Thymus (tissue), 11 donors: ENCODE data around the gene SLC52A3. TPM values are rescaled to one million over a fixed set of nuclear protein-coding genes. Genes with fewer than 3 reads are reported as not detected.
"Not testable (repeated sequence)": the region's sequence is repeated elsewhere in the genome, so short reads cannot be mapped to it uniquely, and the experiment has no call there.

Experiments used
- DNase-seq, 9 donors: peaks; one replicate each; pipeline ENCODE4 v3.0.0-alpha.2; 2013; ENCODE audit warnings: low spot score in 9 of 9, low read depth in 6 of 9, missing footprints in 1 of 9
- H3K27ac ChIP-seq, 2 donors: one replicate each; pipeline ENCODE4 v1.5.1; 2013; ENCODE audit warnings: control low read depth in 1 of 2, low read depth in 1 of 2, low read length in 1 of 2, mild to moderate bottlenecking in 1 of 2, moderate library complexity in 1 of 2
- H3K27me3 ChIP-seq, 2 donors: one replicate each; pipeline ENCODE4 v1.5.1; 2013; ENCODE audit warnings: low read length in 1 of 2; ENCODE audit not compliant: control insufficient read depth in 2 of 2, insufficient read depth in 1 of 2
- H3K36me3 ChIP-seq, 2 donors: one replicate each; pipeline ENCODE4 v1.5.1; 2013; ENCODE audit warnings: low read length in 1 of 2, mild to moderate bottlenecking in 1 of 2, moderate library complexity in 1 of 2; ENCODE audit not compliant: control insufficient read depth in 2 of 2, insufficient read depth in 2 of 2
- H3K4me1 ChIP-seq, 2 donors: one replicate each; pipeline ENCODE4 v1.5.1; 2013; ENCODE audit warnings: low read length in 2 of 2; ENCODE audit not compliant: control insufficient read depth in 2 of 2, insufficient read depth in 2 of 2
- H3K4me3 ChIP-seq, 2 donors: one replicate each; pipeline ENCODE4 v1.5.1; 2013; ENCODE audit warnings: low read length in 2 of 2, control low read depth in 1 of 2, mild to moderate bottlenecking in 1 of 2
- H3K9me3 ChIP-seq, 2 donors: one replicate each; pipeline ENCODE4 v1.5.1; 2013; ENCODE audit warnings: low read length in 1 of 2, mild to moderate bottlenecking in 1 of 2; ENCODE audit not compliant: control insufficient read depth in 2 of 2, insufficient read depth in 1 of 2
- WGBS: extraction: QIAGEN DNeasy Blood & Tissue Kit; methylation state at CpG from one replicate; pipeline ENCODE4 v1.1.7; 2013; 5-methylcytosine and 5-hydroxymethylcytosine counted together
- polyA plus RNA-seq: library from polyadenylated mRNA; stranded (reverse); fragments of 200-250 nt; gene quantifications from one replicate; pipeline ENCODE4 v1.2.3, GENCODE V29; 2013
- total RNA-seq: library from RNA; stranded (reverse); fragments of 120-200 nt; gene quantifications from one replicate; pipeline ENCODE4 v1.2.4, GENCODE V29; 2013
- donor health status: healthy.

SLC52A3 gene
- total and polyA plus RNA-seq, 2 donors = 0.05 to 0.37 TPM

DNA sequence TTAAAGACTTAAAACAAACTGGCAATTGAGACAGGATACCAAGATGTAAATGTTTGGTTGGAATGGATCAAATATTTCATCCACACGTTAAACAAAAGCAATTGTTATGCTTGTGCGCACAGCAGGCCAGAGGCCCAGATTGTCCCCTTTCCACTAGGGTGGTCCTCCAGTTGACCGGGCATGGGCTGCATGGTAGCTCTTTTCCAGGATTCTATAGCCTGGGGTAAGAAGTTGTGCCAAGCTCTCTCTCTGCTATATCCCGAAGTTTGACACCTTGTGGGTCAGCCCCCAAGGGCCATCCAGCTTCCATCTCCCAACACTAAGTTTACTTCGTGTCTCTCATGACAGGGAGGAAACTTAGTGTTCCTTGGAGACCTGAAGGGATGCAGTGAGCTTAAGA is 30.4 kb upstream of the SLC52A3 start:
- not testable (repeated sequence) for H3K27ac ChIP-seq, H3K36me3 ChIP-seq, H3K4me3 ChIP-seq, H3K9me3 ChIP-seq, H3K27me3 ChIP-seq, H3K4me1 ChIP-seq, DNase-seq
- 88% methylated on average over 5 of the region's 5 CpGs for WGBS

DNA sequence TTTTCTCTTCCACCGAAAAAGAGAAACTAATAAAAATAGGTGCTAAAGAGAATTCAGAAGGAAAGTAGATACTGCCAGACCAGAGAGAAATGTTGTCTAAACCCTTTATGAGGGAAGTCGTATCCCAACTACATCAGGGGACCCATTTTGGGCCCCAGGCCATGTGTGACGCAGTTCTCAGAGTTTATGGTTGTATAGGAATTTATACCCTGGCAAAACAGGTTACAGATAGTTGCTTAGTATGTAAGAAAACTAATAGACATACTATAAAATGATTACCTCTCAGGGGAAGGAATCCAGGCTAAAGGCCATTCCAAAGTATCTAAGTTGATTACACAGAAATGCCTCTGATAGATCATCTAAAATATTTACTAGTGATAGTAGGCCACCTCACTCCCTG is 28.6 kb upstream of the SLC52A3 start:
- WGBS = 95% methylated on average over 3 of the region's 3 CpGs
- Histone ChIP-seq H3K36me3 (no peaks in the 10 kb centered on the region), H3K4me3 (no peak overlapping the region), H3K4me1 (no peaks in the 10 kb centered on the region), H3K9me3 (peaks cover 0 to 5% of the 10 kb centered on the region in 2 donors), H3K27ac (no peak overlapping the region), H3K27me3 (no peaks in the 10 kb centered on the region)
- no peak for DNase-seq

DNA sequence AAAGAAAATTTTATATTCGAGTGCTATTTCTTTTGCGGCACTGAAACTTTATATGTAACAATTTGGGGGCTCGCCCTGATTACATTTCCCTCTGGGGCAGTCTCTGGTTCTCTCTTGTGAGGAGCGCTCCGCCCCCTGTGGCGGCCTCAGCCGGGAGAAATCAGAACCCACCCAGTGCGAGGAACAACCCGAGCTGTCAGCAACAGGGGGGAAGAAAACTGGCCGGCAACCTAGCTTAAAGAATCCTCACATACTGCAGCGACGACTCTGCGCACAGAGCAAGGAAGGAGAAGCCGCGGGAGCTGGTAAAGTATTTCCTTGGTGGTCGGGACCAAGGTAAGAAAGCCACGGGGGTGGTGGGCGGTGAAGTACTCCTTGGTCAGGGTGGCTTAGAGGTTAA is 23.9 kb upstream of the SLC52A3 start:
- WGBS = 97% methylated on average over 18 of the region's 18 CpGs
- Histone ChIP-seq H3K4me1 (no peaks in the 10 kb centered on the region), H3K36me3 (no peaks in the 10 kb centered on the region), H3K9me3 (peaks cover 0 to 11% of the 10 kb centered on the region in 2 donors), H3K27ac (no peak overlapping the region), H3K27me3 (no peaks in the 10 kb centered on the region), H3K4me3 (no peak overlapping the region)
- DNase-seq = no peak

DNA sequence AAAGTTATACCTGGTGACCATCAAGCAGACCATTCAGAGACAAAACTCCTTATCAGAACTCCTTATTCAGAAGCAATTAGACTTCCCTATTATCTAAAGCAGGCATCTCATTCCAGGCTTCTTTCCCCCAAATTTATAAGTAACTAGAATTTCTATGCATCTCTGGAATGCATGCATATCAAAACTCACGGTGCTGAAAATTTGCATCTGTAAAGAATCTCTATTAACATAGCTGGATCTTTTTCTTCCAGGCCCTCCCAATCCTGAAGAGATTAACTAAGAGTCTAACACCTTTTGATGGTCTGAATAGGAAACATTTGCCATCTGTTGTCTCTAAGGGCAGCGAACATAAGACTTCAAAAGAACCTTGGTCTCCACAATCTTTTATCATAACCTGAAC is 22.8 kb upstream of the SLC52A3 start:
- WGBS = 72% methylated on average over 2 of the region's 2 CpGs
- Histone ChIP-seq H3K36me3 (no peaks in the 10 kb centered on the region), H3K9me3 (peaks cover 0 to 11% of the 10 kb centered on the region in 2 donors), H3K27me3 (no peaks in the 10 kb centered on the region), H3K4me1 (no peaks in the 10 kb centered on the region), H3K4me3 (no peak overlapping the region), H3K27ac (no peak overlapping the region)
- DNase-seq = no peak

DNA sequence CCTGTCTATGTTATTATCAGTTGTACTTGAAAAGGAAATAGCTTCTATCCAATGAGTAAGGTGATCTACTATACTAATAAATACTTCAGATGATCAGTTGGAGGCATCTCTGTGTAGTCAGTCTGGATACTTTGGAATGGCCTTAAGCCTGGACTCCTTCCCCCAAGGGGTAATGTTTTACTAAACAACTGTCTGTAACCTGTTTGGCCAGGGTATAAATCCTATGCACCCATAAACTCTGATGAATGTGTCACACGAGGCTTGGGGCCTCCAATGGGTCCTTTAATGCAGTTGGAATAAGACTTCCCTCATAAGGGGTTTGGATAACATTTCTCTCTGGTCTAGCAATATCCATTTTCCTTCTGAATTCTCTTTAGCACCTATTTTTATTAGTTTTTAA is 19.5 kb upstream of the SLC52A3 start:
- no peak for DNase-seq
- Histone ChIP-seq H3K4me1 (no peaks in the 10 kb centered on the region), H3K4me3 (no peak overlapping the region), H3K9me3 (peaks cover 0 to 15% of the 10 kb centered on the region in 2 donors), H3K27me3 (no peaks in the 10 kb centered on the region), H3K27ac (no peak overlapping the region), H3K36me3 (no peaks in the 10 kb centered on the region)
- 67% methylated on average over 1 of the region's 1 CpG for WGBS

DNA sequence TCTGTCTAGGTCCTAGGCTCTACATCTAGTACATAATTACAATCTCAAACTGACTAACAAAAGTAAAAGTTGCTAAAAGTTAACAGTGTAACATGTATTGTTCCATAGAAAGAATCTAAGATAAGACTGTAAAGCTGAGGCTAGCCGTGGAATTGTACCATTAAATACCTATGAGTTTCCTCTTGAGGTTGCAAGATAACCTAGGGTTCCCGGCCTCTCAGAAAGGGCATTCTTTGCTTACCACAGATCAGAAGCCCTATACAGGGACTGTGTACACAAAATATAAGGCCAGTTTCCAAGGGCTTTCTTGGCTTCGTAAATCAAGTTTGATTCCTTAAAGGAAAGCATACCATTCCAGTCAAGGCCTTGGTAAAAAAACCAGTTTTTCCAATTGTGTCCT is 11.5 kb upstream of the SLC52A3 start:
- no peaks in the 10 kb centered on the region for H3K27me3 ChIP-seq
- no peaks in the 10 kb centered on the region for H3K36me3 ChIP-seq
- H3K4me1 ChIP-seq = no peaks in the 10 kb centered on the region
- H3K4me3 ChIP-seq = no peak overlapping the region
- 96% methylated on average over 3 of the region's 3 CpGs for WGBS
- DNase-seq = no peak
- no peaks in the 10 kb centered on the region for H3K9me3 ChIP-seq
- no peak overlapping the region for H3K27ac ChIP-seq

DNA sequence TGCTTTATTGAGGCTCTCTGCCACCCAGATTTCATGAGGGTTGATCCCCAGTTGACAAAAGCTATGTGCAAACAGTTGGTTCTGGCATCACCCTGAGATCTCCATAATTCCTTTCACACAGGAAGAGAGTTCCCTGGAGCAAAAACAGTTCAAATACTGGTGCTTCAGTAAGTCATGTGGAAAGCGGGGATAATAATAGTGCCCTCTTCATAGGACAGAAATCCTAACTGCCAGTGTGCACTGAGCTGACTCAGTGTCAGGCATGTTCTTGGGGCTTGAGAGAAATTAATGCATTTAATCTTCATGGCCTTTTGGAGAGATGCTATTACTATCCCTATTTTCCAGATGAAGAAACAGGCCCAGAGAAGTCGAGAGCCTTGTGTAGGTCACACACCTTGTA is 7.9 kb upstream of the SLC52A3 start:
- DNase-seq = no peak
- H3K4me1 ChIP-seq = no peaks in the 10 kb centered on the region
- H3K27ac ChIP-seq = no peak overlapping the region
- WGBS = 94% methylated on average over 2 of the region's 2 CpGs
- no peaks in the 10 kb centered on the region for H3K9me3 ChIP-seq
- H3K27me3 ChIP-seq = no peaks in the 10 kb centered on the region
- H3K4me3 ChIP-seq = no peak overlapping the region
- H3K36me3 ChIP-seq = no peaks in the 10 kb centered on the region

DNA sequence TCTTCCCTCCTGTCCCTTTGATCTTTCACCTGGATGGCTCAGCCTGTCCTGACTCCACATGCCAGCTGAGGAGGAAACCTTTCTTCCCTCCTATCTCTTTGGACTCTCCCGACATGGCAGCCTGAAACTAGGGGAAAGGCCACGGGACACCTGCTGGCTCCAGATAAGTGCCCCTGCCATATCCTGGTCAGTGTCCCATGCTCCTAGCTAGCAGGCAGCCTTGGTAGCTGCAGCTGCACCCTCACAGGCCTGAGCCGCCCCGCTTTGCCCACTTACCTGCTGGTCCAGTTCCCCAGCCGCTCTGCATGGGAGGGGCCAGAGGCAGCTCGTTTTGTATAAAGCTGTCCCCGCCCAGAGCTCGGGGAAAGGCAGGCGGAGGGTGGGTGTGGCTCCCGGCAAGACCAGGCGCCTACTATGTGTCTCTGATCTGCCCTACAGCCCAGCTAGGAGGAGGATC is 7.4 kb upstream of the SLC52A3 start:
- Histone ChIP-seq H3K4me1 (no peaks in the 10 kb centered on the region), H3K9me3 (no peaks in the 10 kb centered on the region), H3K27ac (no peak overlapping the region), H3K27me3 (no peaks in the 10 kb centered on the region), H3K4me3 (no peak overlapping the region), H3K36me3 (no peaks in the 10 kb centered on the region)
- no peak for DNase-seq
- WGBS = 83% methylated on average over 11 of the region's 11 CpGs

DNA sequence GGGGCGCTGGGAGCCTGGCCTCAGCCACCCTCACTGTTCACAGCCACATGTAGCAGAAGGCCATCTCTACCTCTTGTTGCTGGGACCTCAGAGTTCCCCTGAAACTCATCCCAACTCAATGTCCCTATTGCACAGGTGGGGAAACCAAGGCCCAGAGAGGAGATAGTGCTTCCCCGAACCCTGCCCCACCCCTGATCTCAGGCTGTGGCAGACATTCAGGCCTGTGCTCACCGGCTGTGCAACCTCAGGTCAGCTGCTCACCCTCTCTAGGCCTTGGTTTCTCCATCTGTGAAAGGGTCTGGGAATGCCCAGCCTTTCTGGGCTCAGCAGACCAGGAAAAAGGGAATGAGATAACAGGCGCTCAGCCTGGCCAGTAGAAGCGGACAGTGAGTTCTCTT is 6.4 kb upstream of the SLC52A3 start:
- no peak overlapping the region for H3K4me3 ChIP-seq
- WGBS = 93% methylated on average over 5 of the region's 5 CpGs
- H3K27me3 ChIP-seq = no peaks in the 10 kb centered on the region
- no peak for DNase-seq
- no peaks in the 10 kb centered on the region for H3K9me3 ChIP-seq
- H3K4me1 ChIP-seq = no peaks in the 10 kb centered on the region
- no peaks in the 10 kb centered on the region for H3K36me3 ChIP-seq
- H3K27ac ChIP-seq = no peak overlapping the region
